HG03439 (cell line): ENCODE measurements around the gene OR2Z1.

Experiments
- ATAC-seq: cut with Tn5 transposase; IDR thresholded peaks from one replicate; pipeline ENCODE4 v1.9.1; 2021; ENCODE audit warnings: mild to moderate bottlenecking, moderate library complexity; ENCODE audit not compliant: unreplicated experiment

Gene OR2Z1

GRCh38 chr19:8721334-8721733 is at the start of gene OR2Z1:
Gene OR2Z1 (plus strand): TSS chr19:8721634. CDS start chr19:8731029, 9,395 bp downstream.
- no peak for ATAC-seq

- no peak for ATAC-seq
Measured at GRCh38 chr19:8673276-8673891, 48.0 kb upstream of the OR2Z1 start.

- ATAC-seq = no peak
Measured at GRCh38 chr19:8675066-8675465, 46.4 kb upstream of the OR2Z1 start.

GRCh38 chr19:8678244-8678807 is 43.1 kb upstream of the OR2Z1 start:
- no peak for ATAC-seq

- ATAC-seq = no peak
Measured at GRCh38 chr19:8680676-8681344, 40.6 kb upstream of the OR2Z1 start.

GRCh38 chr19:8681345-8682029 is 39.9 kb upstream of the OR2Z1 start:
- no peak for ATAC-seq

- no peak for ATAC-seq
Measured at GRCh38 chr19:8682472-8682871, 39.0 kb upstream of the OR2Z1 start.

GRCh38 chr19:8682931-8683330 is 38.5 kb upstream of the OR2Z1 start:
- no peak for ATAC-seq

GRCh38 chr19:8684001-8684902 is 37.2 kb upstream of the OR2Z1 start:
- ATAC-seq = no peak

GRCh38 chr19:8686549-8686948 is 34.9 kb upstream of the OR2Z1 start:
- ATAC-seq = no peak

GRCh38 chr19:8688930-8689329 is 32.5 kb upstream of the OR2Z1 start:
- no peak for ATAC-seq

GRCh38 chr19:8690753-8691539 is 30.5 kb upstream of the OR2Z1 start:
- no peak for ATAC-seq

GRCh38 chr19:8695501-8695900 is 25.9 kb upstream of the OR2Z1 start:
- no peak for ATAC-seq

- no peak for ATAC-seq
Measured at GRCh38 chr19:8695911-8696310, 25.5 kb upstream of the OR2Z1 start.

GRCh38 chr19:8696993-8697392 is 24.4 kb upstream of the OR2Z1 start:
- no peak for ATAC-seq

GRCh38 chr19:8697671-8698432 is 23.6 kb upstream of the OR2Z1 start:
- ATAC-seq = no peak

- ATAC-seq = no peak
Measured at GRCh38 chr19:8698433-8699063, 22.9 kb upstream of the OR2Z1 start, which contains the start of gene ACTL9. Gene ACTL9 (minus strand): TSS chr19:8698795. CDS start chr19:8698701, 94 bp downstream.

GRCh38 chr19:8699908-8700307 is 21.5 kb upstream of the OR2Z1 start:
- ATAC-seq = no peak

- ATAC-seq = no peak
Measured at GRCh38 chr19:8700956-8701355, 20.5 kb upstream of the OR2Z1 start.
